ENCODE results near the gene DCDC2C.

GRCh38 chr2:3762771-3763447 is 59.5 kb downstream of the DCDC2C start:
- TF ChIP-seq POLR2AphosphoS5 (IDR thresholded peaks at IDR 0.05) (no peak), CTCF (IDR thresholded peaks at IDR 0.05 in 8 of 11, conservative IDR thresholded peaks at IDR 0.05 in 3 of 11) (no peak), POLR2A (IDR thresholded peaks at IDR 0.05) (no peak)

Measured in spleen (tissue), 7 donors.